ENCODE measurements around the gene TMEM89. TPM values are rescaled to one million over a fixed set of nuclear protein-coding genes. Genes with fewer than 3 reads are reported as not detected.

Gene TMEM89
- total and polyA plus RNA-seq, 4 experiments from 2014 or later = not detected

DNA sequence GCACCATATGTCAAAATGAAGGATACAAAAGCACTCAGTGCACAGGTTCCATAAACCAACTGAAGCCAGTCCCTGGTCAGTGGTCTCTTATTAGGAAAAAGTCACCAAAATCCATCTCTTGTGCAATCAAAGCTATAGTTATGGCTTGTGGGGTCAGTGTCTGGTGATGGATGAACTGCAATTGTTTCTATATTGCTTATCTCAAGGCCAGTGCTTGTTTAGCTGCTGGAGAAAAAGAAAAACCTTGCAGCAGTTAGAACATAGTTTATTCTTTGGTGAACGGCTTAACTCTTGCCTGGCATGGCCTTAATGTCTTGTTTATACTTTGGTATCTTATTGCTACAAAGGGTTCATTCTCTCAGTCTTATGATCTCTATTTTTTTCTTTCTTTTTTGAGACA, 9.3 kb downstream of the TMEM89 start:
- Mint-ChIP-seq H3K4me1 (peaks cover 12 to 24% (median 16%) of the 10 kb centered on the region in 4 donors), H3K4me3 (peak overlapping the region in 1 of 8 donors; percentile 57), H3K36me3 (peaks cover 7 to 11% of the 10 kb centered on the region in 2 donors), H3K27ac (no peak overlapping the region), H3K27me3 (no peaks in the 10 kb centered on the region), H3K9me3 (peaks cover 0 to 9% (median 5%) of the 10 kb centered on the region in 8 donors)
- Histone ChIP-seq H3K4me1 (ENCODE audit: insufficient read depth, low read length) (peaks cover 10% of the 10 kb centered on the region), H3K27ac (ENCODE audit: low read depth, low read length) (no peak overlapping the region), H3K27me3 (ENCODE audit: insufficient read depth, low read length) (no peaks in the 10 kb centered on the region), H3K4me3 (ENCODE audit: low read length in 2 of 2) (no peak overlapping the region), H3K36me3 (ENCODE audit: insufficient read depth, low read length) (no peaks in the 10 kb centered on the region), H3K9me3 (ENCODE audit: control insufficient read depth in 1 of 2, low read length in 2 of 2) (peaks cover 2 to 5% of the 10 kb centered on the region in 2 donors)
- CTCF ChIA-PET (ENCODE audit: partially characterized antibody) = interaction anchor here (0.6 to 2.2 kb wide), 4 partner anchors 22 to 734 kb away, joined by 3 to 19 read pairs (median 4); partner anchors contain the start of gene SLC26A6
- no peak for DNase-seq
- intact Hi-C loops (cut with micrococcal nuclease) = no loop called here
- POLR2A ChIA-PET (ENCODE audit: partially characterized antibody) = interaction anchor here (1.3 kb wide), 1 partner anchor 12 kb away, joined by 3 read pairs; no protein-coding TSS in a partner anchor

DNA sequence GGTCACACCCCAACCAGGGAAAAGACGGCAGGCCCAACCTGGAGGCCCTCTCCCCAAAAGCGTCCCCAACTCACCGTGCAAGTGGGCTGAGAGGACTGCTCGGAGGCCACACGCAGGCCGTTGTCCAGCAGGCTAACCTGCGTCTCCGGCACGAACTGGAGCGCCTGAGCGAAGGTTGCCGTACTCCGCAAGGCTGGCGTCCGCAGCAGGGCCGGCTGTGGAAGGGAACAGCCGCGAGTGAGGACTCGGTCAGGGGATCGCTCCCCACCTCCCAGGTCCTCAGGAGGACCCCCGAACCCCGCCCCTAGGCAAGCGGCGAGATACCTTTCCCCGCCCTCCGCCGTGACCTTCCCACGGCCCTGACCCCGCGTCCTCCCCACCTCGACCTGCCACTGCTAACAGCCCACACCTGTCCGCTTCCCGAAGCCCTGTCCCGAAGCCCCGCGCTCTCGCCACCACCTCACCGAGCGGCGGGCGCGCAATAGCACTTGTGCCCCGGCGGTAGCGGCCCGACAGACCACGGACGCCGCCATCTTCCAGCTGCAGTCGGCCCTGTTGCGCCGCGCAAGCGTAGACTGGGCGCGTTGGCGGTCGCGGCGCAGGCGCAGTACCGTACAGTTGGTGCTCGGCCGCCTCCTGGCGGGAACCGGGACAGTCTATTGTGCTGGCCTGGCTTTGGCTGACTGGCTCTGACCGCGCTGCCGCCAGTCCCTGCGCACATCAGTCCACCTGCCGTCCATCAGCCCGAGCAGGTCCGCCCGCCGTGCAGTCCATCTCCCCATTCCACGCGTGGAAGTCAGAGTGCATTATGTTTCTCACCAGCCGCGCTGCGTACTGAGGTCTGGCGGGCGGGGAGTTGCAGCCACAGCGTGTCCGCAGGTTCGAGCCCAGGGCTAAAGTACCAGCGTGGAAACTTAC, 12.2 kb downstream of the TMEM89 start, which contains the start of gene UQCRC1:
Gene UQCRC1 (minus strand): TSS at position 559 of the 918 bp plus-strand sequence. CDS start 26 bp downstream, at position 533.
- Mint-ChIP-seq H3K27me3 (no peaks in the 10 kb centered on the region), H3K9me3 (no peaks in the 10 kb centered on the region), H3K36me3 (peaks cover 12 to 30% of the 10 kb centered on the region in 2 donors), H3K27ac (peak within 1 kb of the TSS; percentile 95 to 100 (median 98)), H3K4me1 (peaks cover 12 to 24% (median 19%) of the 10 kb centered on the region in 4 donors), H3K4me3 (peak within 1 kb of the TSS; percentile 93 to 100 (median 98))
- Histone ChIP-seq H3K27ac (ENCODE audit: low read depth, low read length) (peak within 1 kb of the TSS; percentile 89), H3K27me3 (ENCODE audit: insufficient read depth, low read length) (no peaks in the 10 kb centered on the region), H3K36me3 (ENCODE audit: insufficient read depth, low read length) (peaks cover 12% of the 10 kb centered on the region), H3K4me1 (ENCODE audit: insufficient read depth, low read length) (peaks cover 10% of the 10 kb centered on the region), H3K4me3 (ENCODE audit: low read length in 2 of 2) (peak within 1 kb of the TSS; percentile 76 to 83), H3K9me3 (ENCODE audit: control insufficient read depth in 1 of 2, low read length in 2 of 2) (no peaks in the 10 kb centered on the region)
- intact Hi-C loops (cut with micrococcal nuclease) = loop anchor here (1.0 to 2.0 kb wide), 5 partner anchors 25 to 208 kb away; partner anchors contain the start of genes NCKIPSD and SLC26A6
- ChIA-PET POLR2A (ENCODE audit: partially characterized antibody) (interaction anchor here (1.0 to 1.5 kb wide), 6 partner anchors 25 to 209 kb away, joined by 3 to 12 read pairs (median 3); partner anchors contain the start of gene SLC26A6), CTCF (ENCODE audit: partially characterized antibody) (interaction anchor here (0.5 to 1.2 kb wide), 8 partner anchors 25 to 1340 kb away, joined by 3 to 6 read pairs (median 4); partner anchors contain the start of gene PFKFB4)
- peak; percentile 87 to 94 (median 93) for DNase-seq

DNA sequence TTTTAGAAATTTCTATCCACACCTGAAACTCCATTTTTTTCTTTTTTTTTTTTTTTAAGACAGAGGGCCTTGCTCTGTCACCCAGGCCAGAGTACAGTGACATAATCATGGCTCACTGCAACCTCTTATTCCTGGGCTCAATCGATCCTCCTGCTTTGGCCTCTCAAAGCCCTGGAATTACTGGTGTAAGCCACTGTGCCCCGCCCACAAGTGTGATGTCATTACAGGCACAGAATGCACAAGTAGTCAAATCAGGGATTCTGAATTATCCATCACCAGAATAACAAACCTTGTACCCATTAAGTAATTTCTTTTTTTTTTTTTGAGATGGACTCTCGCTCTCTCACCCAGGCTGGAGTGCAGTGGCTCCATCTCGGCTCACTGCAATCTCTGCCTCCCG, 14.1 kb downstream of the TMEM89 start:
- Histone ChIP-seq H3K4me1 (ENCODE audit: insufficient read depth, low read length) (peaks cover 10% of the 10 kb centered on the region), H3K9me3 (ENCODE audit: control insufficient read depth in 1 of 2, low read length in 2 of 2) (no peaks in the 10 kb centered on the region), H3K36me3 (ENCODE audit: insufficient read depth, low read length) (peaks cover 31% of the 10 kb centered on the region), H3K4me3 (ENCODE audit: low read length in 2 of 2) (no peak overlapping the region), H3K27me3 (ENCODE audit: insufficient read depth, low read length) (no peaks in the 10 kb centered on the region), H3K27ac (ENCODE audit: low read depth, low read length) (no peak overlapping the region)
- ChIA-PET POLR2A (ENCODE audit: partially characterized antibody) (interaction anchor here (1.0 kb wide), 1 partner anchor 54 kb away, joined by 3 read pairs; no protein-coding TSS in a partner anchor), CTCF (ENCODE audit: partially characterized antibody) (no interaction called here)
- Mint-ChIP-seq H3K27me3 (no peaks in the 10 kb centered on the region), H3K9me3 (no peaks in the 10 kb centered on the region), H3K27ac (peak overlapping the region in 1 of 7 donors; percentile 18), H3K36me3 (peaks cover 20 to 46% of the 10 kb centered on the region in 2 donors), H3K4me3 (peak overlapping the region in 1 of 8 donors; percentile 39), H3K4me1 (peaks cover 13 to 24% (median 19%) of the 10 kb centered on the region in 4 donors)
- intact Hi-C loops (cut with micrococcal nuclease) = no loop called here
- DNase-seq = no peak

DNA sequence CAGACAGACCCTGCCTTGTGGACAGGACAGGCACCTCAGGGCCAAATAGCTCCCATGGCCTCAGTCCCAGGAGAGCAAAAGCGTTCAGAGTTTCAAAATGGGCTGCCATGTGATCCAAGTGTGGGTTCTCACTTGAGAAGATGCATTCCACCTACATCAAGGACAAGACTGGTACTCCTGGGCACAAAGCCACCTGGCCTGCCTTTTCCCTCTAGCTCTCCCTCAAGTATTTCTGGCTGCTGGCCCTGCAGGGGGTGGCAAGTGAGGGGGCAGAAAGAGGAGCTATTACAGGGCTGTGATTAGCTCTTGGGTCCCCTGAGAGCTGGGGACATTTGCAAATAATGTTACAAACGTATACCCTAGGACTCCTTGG, 20.0 kb downstream of the TMEM89 start:
- Histone ChIP-seq H3K4me1 (ENCODE audit: insufficient read depth, low read length) (no peaks in the 10 kb centered on the region), H3K4me3 (ENCODE audit: low read length in 2 of 2) (no peak overlapping the region), H3K27me3 (ENCODE audit: insufficient read depth, low read length) (no peaks in the 10 kb centered on the region), H3K27ac (ENCODE audit: low read depth, low read length) (no peak overlapping the region), H3K36me3 (ENCODE audit: insufficient read depth, low read length) (peaks cover 63% of the 10 kb centered on the region), H3K9me3 (ENCODE audit: control insufficient read depth in 1 of 2, low read length in 2 of 2) (no peaks in the 10 kb centered on the region)
- CTCF ChIA-PET (ENCODE audit: partially characterized antibody) = no interaction called here
- Mint-ChIP-seq H3K36me3 (peaks cover 28 to 73% of the 10 kb centered on the region in 2 donors), H3K4me3 (no peak overlapping the region), H3K27ac (no peak overlapping the region), H3K27me3 (no peaks in the 10 kb centered on the region), H3K9me3 (no peaks in the 10 kb centered on the region), H3K4me1 (peaks cover 0 to 6% (median 3%) of the 10 kb centered on the region in 4 donors)
- DNase-seq = peak in 1 of 5 donors; percentile 16
- intact Hi-C loops (cut with micrococcal nuclease) = no loop called here
- POLR2A ChIA-PET (ENCODE audit: partially characterized antibody) = no interaction called here

DNA sequence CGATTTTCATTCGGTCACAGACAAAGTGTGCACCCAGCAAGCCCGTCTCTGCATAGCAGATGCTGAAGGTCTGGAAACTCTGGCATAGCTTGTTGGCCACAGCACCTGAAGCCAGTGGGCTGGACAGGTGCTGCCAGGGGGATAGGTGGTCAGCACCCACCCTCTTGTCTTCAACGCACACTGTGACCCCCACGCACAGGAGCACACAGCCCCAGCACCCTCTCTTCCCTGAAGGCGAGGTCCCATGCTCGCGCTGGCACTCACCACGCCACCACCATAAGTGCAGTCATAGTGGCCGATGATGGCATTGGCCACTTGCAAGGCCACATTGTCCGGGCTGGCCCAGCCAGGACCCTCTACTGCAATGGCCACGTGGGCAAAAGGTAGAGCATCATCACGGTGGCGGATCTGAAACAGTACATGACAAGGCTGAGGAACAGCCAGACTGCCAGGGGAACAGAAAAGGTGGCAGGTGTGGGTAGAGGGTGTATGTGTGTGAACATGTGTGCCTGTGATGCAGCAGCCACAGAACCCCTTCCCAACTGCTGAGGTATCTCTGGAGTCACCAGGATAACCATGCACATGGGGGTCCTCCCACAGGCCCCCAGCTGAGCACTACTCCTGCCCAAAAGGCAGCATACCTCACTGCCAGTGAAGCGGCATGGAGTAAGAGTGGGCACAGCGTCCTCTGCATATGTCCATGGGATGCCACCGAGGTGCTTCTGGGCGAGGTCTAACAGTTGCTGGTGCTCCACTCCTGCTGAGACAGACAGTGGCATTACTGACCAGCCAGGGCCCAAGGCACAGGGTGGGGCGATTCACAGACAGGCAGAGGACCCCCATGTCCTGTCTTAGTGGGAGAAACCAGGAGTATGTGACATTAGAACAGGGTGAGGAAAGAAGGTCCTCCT, 20.6 kb downstream of the TMEM89 start:
- Histone ChIP-seq H3K36me3 (ENCODE audit: insufficient read depth, low read length) (peaks cover 63% of the 10 kb centered on the region), H3K27me3 (ENCODE audit: insufficient read depth, low read length) (no peaks in the 10 kb centered on the region), H3K27ac (ENCODE audit: low read depth, low read length) (no peak overlapping the region), H3K4me3 (ENCODE audit: low read length in 2 of 2) (no peak overlapping the region), H3K4me1 (ENCODE audit: insufficient read depth, low read length) (no peaks in the 10 kb centered on the region), H3K9me3 (ENCODE audit: control insufficient read depth in 1 of 2, low read length in 2 of 2) (no peaks in the 10 kb centered on the region)
- ChIA-PET POLR2A (ENCODE audit: partially characterized antibody) (no interaction called here), CTCF (ENCODE audit: partially characterized antibody) (no interaction called here)
- intact Hi-C loops (cut with micrococcal nuclease) = no loop called here
- Mint-ChIP-seq H3K36me3 (peaks cover 28 to 70% of the 10 kb centered on the region in 2 donors), H3K27me3 (no peaks in the 10 kb centered on the region), H3K27ac (no peak overlapping the region), H3K4me1 (peaks cover 0 to 6% (median 3%) of the 10 kb centered on the region in 4 donors), H3K4me3 (peak overlapping the region in 1 of 8 donors; percentile 20), H3K9me3 (no peaks in the 10 kb centered on the region)
- peak in 1 of 5 donors; percentile 15 for DNase-seq

DNA sequence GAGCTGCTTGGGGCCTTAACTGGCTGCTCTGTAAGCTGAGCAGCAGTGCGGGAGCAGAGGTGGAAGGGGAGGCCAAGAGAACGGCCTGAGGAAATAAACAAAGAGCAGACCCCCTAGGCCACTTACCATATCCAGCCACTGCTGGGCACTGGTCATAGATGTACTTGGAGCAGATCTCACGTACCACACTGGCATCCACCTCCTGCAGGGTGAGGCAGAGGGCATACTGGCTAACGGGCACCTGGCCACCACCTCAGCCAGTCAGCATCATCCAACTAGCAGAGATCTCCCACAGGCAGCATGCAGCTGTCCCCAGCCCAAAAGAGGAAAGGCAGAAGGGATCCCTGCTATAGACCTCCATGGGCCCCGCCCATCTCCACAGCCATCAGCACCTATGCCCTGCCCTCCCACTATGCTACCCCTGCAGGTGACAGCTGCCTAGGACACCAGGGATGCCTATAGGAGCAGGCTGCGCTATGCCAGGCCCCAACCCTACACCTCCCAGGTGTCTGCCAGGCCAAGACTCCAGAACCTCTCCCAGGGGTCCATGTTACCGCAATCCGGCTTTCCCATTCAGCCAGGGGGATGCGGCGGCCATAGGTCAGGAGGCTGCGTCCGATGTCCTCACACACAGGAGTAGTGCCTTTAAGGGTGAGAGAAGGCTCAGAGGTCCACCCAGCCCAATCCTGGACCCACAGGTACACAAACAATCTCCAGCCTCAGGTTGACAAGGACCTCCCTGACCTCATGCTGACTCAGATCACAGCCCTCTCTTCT, 21.9 kb downstream of the TMEM89 start:
- peak overlapping the region in 1 of 7 donors; percentile 56 for H3K27ac Mint-ChIP-seq
- no peak overlapping the region for H3K27ac ChIP-seq (ENCODE audit: low read depth, low read length)
- no peaks in the 10 kb centered on the region for H3K9me3 ChIP-seq (ENCODE audit: control insufficient read depth in 1 of 2, low read length in 2 of 2)
- H3K9me3 Mint-ChIP-seq = no peaks in the 10 kb centered on the region
- intact Hi-C loops (cut with micrococcal nuclease) = no loop called here
- H3K4me3 ChIP-seq (ENCODE audit: low read length in 2 of 2) = no peak overlapping the region
- no peaks in the 10 kb centered on the region for H3K27me3 Mint-ChIP-seq
- no peak overlapping the region for H3K4me3 Mint-ChIP-seq
- ChIA-PET CTCF (ENCODE audit: partially characterized antibody) (no interaction called here), POLR2A (ENCODE audit: partially characterized antibody) (no interaction called here)
- H3K4me1 Mint-ChIP-seq = peaks cover 0 to 6% (median 2%) of the 10 kb centered on the region in 4 donors
- peaks cover 27 to 58% of the 10 kb centered on the region in 2 donors for H3K36me3 Mint-ChIP-seq
- H3K27me3 ChIP-seq (ENCODE audit: insufficient read depth, low read length) = no peaks in the 10 kb centered on the region
- no peaks in the 10 kb centered on the region for H3K4me1 ChIP-seq (ENCODE audit: insufficient read depth, low read length)
- DNase-seq = no peak
- peaks cover 55% of the 10 kb centered on the region for H3K36me3 ChIP-seq (ENCODE audit: insufficient read depth, low read length)
